ENCODE data around the gene GUCY1B1. TPM values are rescaled to one million over a fixed set of nuclear protein-coding genes. Genes with fewer than 3 reads are reported as not detected.

Gene GUCY1B1
- total RNA-seq, 1 experiment from 2014 or later, result not detected

DNA sequence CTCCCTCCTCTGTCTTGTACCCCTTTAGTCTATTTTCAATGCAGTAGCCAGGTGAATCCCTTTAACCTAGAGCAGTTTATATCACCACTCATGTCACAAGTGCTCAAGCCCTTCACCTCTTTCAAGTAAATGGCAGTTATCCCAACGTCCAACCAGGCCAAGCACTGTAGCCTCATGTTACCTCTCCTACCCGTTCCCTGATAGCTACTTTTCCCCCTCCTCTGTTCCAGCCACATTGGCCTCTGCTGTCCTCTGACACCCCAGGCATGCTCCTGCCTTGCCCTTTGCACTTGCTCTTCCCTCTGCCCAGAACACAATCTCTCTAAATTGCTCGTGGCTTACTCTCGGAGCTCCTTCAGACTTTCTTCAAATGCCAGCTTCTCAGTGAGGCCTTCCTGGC is 15.2 kb downstream of the GUCY1B1 start:
- Mint-ChIP-seq H3K36me3 (ENCODE audit: insufficient read depth, unreplicated experiment) (no peaks in the 10 kb centered on the region), H3K27me3 (ENCODE audit: insufficient read depth, unreplicated experiment) (no peaks in the 10 kb centered on the region), H3K9me3 (ENCODE audit: unreplicated experiment) (no peaks in the 10 kb centered on the region), H3K4me1 (ENCODE audit: low read depth, unreplicated experiment) (no peaks in the 10 kb centered on the region), H3K4me3 (ENCODE audit: unreplicated experiment) (no peak overlapping the region), H3K27ac (ENCODE audit: unreplicated experiment) (no peak overlapping the region)
- H3K27me3 ChIP-seq (replicated peaks; ENCODE audit: control insufficient read depth, insufficient read depth, low read length), result no peaks in the 10 kb centered on the region
- ChIA-PET POLR2A (no interaction called here), CTCF (interaction anchor here (1.2 kb wide), 1 partner anchor 13 kb away, joined by 3 read pairs; no protein-coding TSS in a partner anchor)
- no peaks in the 10 kb centered on the region for H3K36me3 ChIP-seq (ENCODE audit: control insufficient read depth, insufficient read depth, low read length)
- no peaks in the 10 kb centered on the region for H3K9me3 ChIP-seq
- TF ChIP-seq, protein P1, sequence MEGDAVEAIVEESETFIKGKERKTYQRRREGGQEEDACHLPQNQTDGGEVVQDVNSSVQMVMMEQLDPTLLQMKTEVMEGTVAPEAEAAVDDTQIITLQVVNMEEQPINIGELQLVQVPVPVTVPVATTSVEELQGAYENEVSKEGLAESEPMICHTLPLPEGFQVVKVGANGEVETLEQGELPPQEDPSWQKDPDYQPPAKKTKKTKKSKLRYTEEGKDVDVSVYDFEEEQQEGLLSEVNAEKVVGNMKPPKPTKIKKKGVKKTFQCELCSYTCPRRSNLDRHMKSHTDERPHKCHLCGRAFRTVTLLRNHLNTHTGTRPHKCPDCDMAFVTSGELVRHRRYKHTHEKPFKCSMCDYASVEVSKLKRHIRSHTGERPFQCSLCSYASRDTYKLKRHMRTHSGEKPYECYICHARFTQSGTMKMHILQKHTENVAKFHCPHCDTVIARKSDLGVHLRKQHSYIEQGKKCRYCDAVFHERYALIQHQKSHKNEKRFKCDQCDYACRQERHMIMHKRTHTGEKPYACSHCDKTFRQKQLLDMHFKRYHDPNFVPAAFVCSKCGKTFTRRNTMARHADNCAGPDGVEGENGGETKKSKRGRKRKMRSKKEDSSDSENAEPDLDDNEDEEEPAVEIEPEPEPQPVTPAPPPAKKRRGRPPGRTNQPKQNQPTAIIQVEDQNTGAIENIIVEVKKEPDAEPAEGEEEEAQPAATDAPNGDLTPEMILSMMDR (IDR thresholded peaks at IDR 0.05; ENCODE audit: insufficient read depth in 1 of 2, low read depth in 1 of 2, low read length in 1 of 2, severe bottlenecking in 1 of 2, unreplicated experiment in 1 of 2), result no peak
- H3K4me1 ChIP-seq, result 0 out of 2 replicates have a peak, but pooled peaks cover 5% of the 10 kb centered on the region
- BruUV-seq (replicated peaks), result no TSS peak
- no peak overlapping the region for H3K4me3 ChIP-seq (ENCODE audit: low read depth, low read length)
- no peak for DNase-seq
- intact Hi-C loops (cut with micrococcal nuclease; ENCODE audit: unreplicated experiment), result no loop called here

DNA sequence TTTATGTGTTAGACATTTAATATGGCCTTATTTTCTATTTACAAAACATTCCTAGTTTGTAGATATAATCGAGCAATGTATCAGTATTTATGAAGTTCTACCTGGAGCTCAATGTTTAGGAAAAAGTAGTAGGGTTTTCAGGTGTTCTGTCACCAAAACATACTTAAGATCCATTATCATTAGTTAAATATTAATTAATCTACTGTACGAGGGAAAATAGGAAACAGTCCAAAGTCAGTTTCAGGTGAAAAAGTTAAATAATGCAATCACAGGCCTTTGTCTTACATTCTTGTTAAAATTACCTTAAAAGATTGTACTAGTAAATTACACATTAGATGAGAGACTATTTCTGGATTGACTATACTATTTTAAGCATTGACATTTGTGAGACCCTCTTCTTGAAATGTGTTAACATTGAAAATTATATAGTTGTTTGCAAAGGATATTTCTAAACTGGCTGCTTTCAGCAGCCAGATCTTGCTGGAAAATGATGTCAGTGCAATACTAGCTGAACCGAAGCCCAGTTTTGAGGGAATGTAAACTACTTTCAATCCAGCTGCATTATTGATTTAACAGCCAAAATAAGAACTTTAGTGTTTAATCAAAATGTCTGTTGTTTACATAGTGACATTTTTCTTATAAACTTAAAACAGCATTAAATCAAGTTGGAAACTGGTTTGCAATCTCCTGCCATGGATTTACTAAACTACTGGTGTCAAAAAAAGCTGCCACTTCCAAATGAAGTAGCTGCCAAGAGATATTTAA is 19.3 kb downstream of the GUCY1B1 start:
- CTCF ChIA-PET, result no interaction called here
- H3K36me3 Mint-ChIP-seq (ENCODE audit: insufficient read depth, unreplicated experiment), result no peaks in the 10 kb centered on the region
- no peak overlapping the region for H3K27ac Mint-ChIP-seq (ENCODE audit: unreplicated experiment)
- H3K4me3 Mint-ChIP-seq (ENCODE audit: unreplicated experiment), result no peak overlapping the region
- TF ChIP-seq, protein P1 (IDR thresholded peaks at IDR 0.05; ENCODE audit: insufficient read depth in 1 of 2, low read depth in 1 of 2, low read length in 1 of 2, severe bottlenecking in 1 of 2, unreplicated experiment in 1 of 2), result no peak
- H3K4me1 Mint-ChIP-seq (ENCODE audit: low read depth, unreplicated experiment), result no peaks in the 10 kb centered on the region
- no peaks in the 10 kb centered on the region for H3K9me3 Mint-ChIP-seq (ENCODE audit: unreplicated experiment)
- no TSS peak for BruUV-seq (replicated peaks)
- intact Hi-C loops (cut with micrococcal nuclease; ENCODE audit: unreplicated experiment), result no loop called here
- DNase-seq, result no peak
- POLR2A ChIA-PET, result no interaction called here
- Histone ChIP-seq H3K36me3 (ENCODE audit: control insufficient read depth, insufficient read depth, low read length) (no peaks in the 10 kb centered on the region), H3K27me3 (replicated peaks; ENCODE audit: control insufficient read depth, insufficient read depth, low read length) (no peaks in the 10 kb centered on the region), H3K9me3 (no peaks in the 10 kb centered on the region), H3K4me1 (no peaks in the 10 kb centered on the region), H3K4me3 (ENCODE audit: low read depth, low read length) (no peak overlapping the region)
- no peaks in the 10 kb centered on the region for H3K27me3 Mint-ChIP-seq (ENCODE audit: insufficient read depth, unreplicated experiment)

DNA sequence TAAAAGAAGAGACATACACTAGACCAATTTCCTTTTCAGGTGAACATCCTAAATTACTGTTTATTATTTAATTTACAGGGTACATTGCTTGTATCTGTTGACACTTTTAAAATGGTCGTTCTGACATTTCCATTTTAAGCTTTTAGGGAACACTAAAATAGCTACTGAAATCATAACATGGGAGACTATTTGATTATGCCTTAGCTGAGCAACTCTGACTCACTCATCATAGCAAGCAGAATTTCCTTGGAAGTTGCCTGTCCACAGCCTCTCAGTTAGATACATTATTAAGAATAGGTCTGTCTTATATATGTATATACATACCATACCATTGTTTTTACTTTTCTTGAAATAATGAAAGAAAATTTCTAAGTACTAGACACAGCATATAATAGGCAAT is 22.0 kb downstream of the GUCY1B1 start:
- Histone ChIP-seq H3K4me3 (ENCODE audit: low read depth, low read length) (no peak overlapping the region), H3K4me1 (peaks cover 6% of the 10 kb centered on the region; the same call in 1 of the 2 replicates), H3K9me3 (no peaks in the 10 kb centered on the region), H3K27me3 (replicated peaks; ENCODE audit: control insufficient read depth, insufficient read depth, low read length) (no peaks in the 10 kb centered on the region), H3K36me3 (ENCODE audit: control insufficient read depth, insufficient read depth, low read length) (no peaks in the 10 kb centered on the region)
- TF ChIP-seq, protein P1 (IDR thresholded peaks at IDR 0.05; ENCODE audit: insufficient read depth in 1 of 2, low read depth in 1 of 2, low read length in 1 of 2, severe bottlenecking in 1 of 2, unreplicated experiment in 1 of 2), result no peak
- POLR2A ChIA-PET, result no interaction called here
- no peak for DNase-seq
- no TSS peak for BruUV-seq (replicated peaks)
- Mint-ChIP-seq H3K36me3 (ENCODE audit: insufficient read depth, unreplicated experiment) (no peaks in the 10 kb centered on the region), H3K27me3 (ENCODE audit: insufficient read depth, unreplicated experiment) (no peaks in the 10 kb centered on the region), H3K4me3 (ENCODE audit: unreplicated experiment) (no peak overlapping the region), H3K9me3 (ENCODE audit: unreplicated experiment) (no peaks in the 10 kb centered on the region), H3K27ac (ENCODE audit: unreplicated experiment) (no peak overlapping the region), H3K4me1 (ENCODE audit: low read depth, unreplicated experiment) (no peaks in the 10 kb centered on the region)
- intact Hi-C loops (cut with micrococcal nuclease; ENCODE audit: unreplicated experiment), result loop anchor here (10.0 kb wide), 2 partner anchors 106 to 796 kb away; no protein-coding TSS in a partner anchor
- CTCF ChIA-PET, result no interaction called here
